Measurements from ENCODE around the gene KNCN. TPM values are rescaled to one million over a fixed set of nuclear protein-coding genes. Genes with fewer than 3 reads are reported as not detected.

Gene KNCN
- total RNA-seq, 1 donor from 2014 or later, result not detected

GRCh38 chr1:46595127-46595526, 43.7 kb upstream of the KNCN start:
- Mint-ChIP-seq H3K27me3 (ENCODE audit: low read depth, unreplicated experiment) (no peaks in the 10 kb centered on the region), H3K27ac (ENCODE audit: unreplicated experiment) (no peak overlapping the region), H3K4me1 (ENCODE audit: low read depth, unreplicated experiment) (peaks cover 12% of the 10 kb centered on the region), H3K4me3 (ENCODE audit: unreplicated experiment) (no peak overlapping the region), H3K36me3 (ENCODE audit: low read depth, unreplicated experiment) (peaks cover 30% of the 10 kb centered on the region), H3K9me3 (ENCODE audit: unreplicated experiment) (peaks cover 11% of the 10 kb centered on the region)
- no peaks in the 10 kb centered on the region for H3K27me3 ChIP-seq (ENCODE audit: insufficient read depth, low read length)
- H3K27ac ChIP-seq (ENCODE audit: low read depth, low read length), result no peak overlapping the region
- H3K36me3 ChIP-seq (ENCODE audit: insufficient read depth, low read length), result peaks cover 11% of the 10 kb centered on the region
- H3K79me2 ChIP-seq (ENCODE audit: insufficient read depth, low read length), result no peaks in the 10 kb centered on the region
- no peak overlapping the region for H3K4me3 ChIP-seq (ENCODE audit: insufficient read depth, low read depth, low read length)
- H3K4me1 ChIP-seq (ENCODE audit: insufficient read depth, low read length), result no peaks in the 10 kb centered on the region
- H3K4me2 ChIP-seq (ENCODE audit: low read length), result no peak overlapping the region
- peaks cover 16% of the 10 kb centered on the region for H4K20me1 ChIP-seq (ENCODE audit: insufficient read depth, low read length)
- H2AFZ ChIP-seq (ENCODE audit: low read depth, low read length), result no peak overlapping the region
- TF ChIP-seq EZH2 (IDR thresholded peaks at IDR 0.05; ENCODE audit: insufficient read depth, low read length), result no peak
- TF ChIP-seq, protein P1, sequence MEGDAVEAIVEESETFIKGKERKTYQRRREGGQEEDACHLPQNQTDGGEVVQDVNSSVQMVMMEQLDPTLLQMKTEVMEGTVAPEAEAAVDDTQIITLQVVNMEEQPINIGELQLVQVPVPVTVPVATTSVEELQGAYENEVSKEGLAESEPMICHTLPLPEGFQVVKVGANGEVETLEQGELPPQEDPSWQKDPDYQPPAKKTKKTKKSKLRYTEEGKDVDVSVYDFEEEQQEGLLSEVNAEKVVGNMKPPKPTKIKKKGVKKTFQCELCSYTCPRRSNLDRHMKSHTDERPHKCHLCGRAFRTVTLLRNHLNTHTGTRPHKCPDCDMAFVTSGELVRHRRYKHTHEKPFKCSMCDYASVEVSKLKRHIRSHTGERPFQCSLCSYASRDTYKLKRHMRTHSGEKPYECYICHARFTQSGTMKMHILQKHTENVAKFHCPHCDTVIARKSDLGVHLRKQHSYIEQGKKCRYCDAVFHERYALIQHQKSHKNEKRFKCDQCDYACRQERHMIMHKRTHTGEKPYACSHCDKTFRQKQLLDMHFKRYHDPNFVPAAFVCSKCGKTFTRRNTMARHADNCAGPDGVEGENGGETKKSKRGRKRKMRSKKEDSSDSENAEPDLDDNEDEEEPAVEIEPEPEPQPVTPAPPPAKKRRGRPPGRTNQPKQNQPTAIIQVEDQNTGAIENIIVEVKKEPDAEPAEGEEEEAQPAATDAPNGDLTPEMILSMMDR (IDR thresholded peaks at IDR 0.05; ENCODE audit: insufficient read depth, low read depth, low read length), result no peak
- H3K9me3 ChIP-seq (ENCODE audit: insufficient read depth, low read depth, low read length), result no peaks in the 10 kb centered on the region
- H3K9ac ChIP-seq (ENCODE audit: low read length), result no peak overlapping the region
- FAIRE-seq, result no peak
- no peak for DNase-seq (ENCODE audit: low read depth)

GRCh38 chr1:46594063-46594462, 42.6 kb upstream of the KNCN start:
- Mint-ChIP-seq H3K4me1 (ENCODE audit: low read depth, unreplicated experiment) (peaks cover 9% of the 10 kb centered on the region), H3K9me3 (ENCODE audit: unreplicated experiment) (peaks cover 21% of the 10 kb centered on the region), H3K4me3 (ENCODE audit: unreplicated experiment) (no peak overlapping the region), H3K27me3 (ENCODE audit: low read depth, unreplicated experiment) (no peaks in the 10 kb centered on the region), H3K27ac (ENCODE audit: unreplicated experiment) (no peak overlapping the region), H3K36me3 (ENCODE audit: low read depth, unreplicated experiment) (peaks cover 41% of the 10 kb centered on the region)
- Histone ChIP-seq H3K4me1 (ENCODE audit: insufficient read depth, low read length) (no peaks in the 10 kb centered on the region), H3K9me3 (ENCODE audit: insufficient read depth, low read depth, low read length) (no peaks in the 10 kb centered on the region), H3K4me2 (ENCODE audit: low read length) (no peak overlapping the region), H3K27me3 (ENCODE audit: insufficient read depth, low read length) (no peaks in the 10 kb centered on the region), H3K4me3 (ENCODE audit: insufficient read depth, low read depth, low read length) (no peak overlapping the region), H3K36me3 (ENCODE audit: insufficient read depth, low read length) (peaks cover 11% of the 10 kb centered on the region), H2AFZ (ENCODE audit: low read depth, low read length) (no peak overlapping the region), H3K27ac (ENCODE audit: low read depth, low read length) (no peak overlapping the region), H3K79me2 (ENCODE audit: insufficient read depth, low read length) (no peaks in the 10 kb centered on the region), H3K9ac (ENCODE audit: low read length) (no peak overlapping the region), H4K20me1 (ENCODE audit: insufficient read depth, low read length) (peaks cover 6% of the 10 kb centered on the region)
- no peak for TF ChIP-seq EZH2 (IDR thresholded peaks at IDR 0.05; ENCODE audit: insufficient read depth, low read length)
- TF ChIP-seq, protein P1 (IDR thresholded peaks at IDR 0.05; ENCODE audit: insufficient read depth, low read depth, low read length), result no peak
- DNase-seq (ENCODE audit: low read depth) (no peak), FAIRE-seq (no peak)

DNA sequence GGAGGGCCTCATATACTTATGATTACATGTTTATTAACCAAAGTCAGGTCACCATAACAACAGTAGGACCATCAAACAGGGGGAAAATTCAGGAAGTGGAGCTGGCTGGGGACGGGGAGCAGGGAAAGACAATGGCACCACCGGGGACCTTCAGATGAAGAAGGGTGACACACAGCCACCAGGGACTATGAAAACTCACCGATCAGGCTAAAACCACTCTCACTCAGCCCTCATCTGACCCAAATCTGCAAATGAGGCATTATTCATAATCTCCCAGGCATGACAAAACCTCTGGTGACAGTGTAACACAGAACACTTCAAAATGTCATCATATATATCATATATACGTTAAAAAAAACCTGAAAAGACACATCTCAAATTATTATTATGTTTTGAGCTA, 41.4 kb upstream of the KNCN start:
- no peak overlapping the region for H3K9ac ChIP-seq (ENCODE audit: low read length)
- no peak for DNase-seq (ENCODE audit: low read depth)
- no peak for TF ChIP-seq EZH2 (IDR thresholded peaks at IDR 0.05; ENCODE audit: insufficient read depth, low read length)
- TF ChIP-seq, protein P1 (IDR thresholded peaks at IDR 0.05; ENCODE audit: insufficient read depth, low read depth, low read length), result no peak
- H3K4me3 ChIP-seq (ENCODE audit: insufficient read depth, low read depth, low read length), result no peak overlapping the region
- Mint-ChIP-seq H3K9me3 (ENCODE audit: unreplicated experiment) (peaks cover 25% of the 10 kb centered on the region), H3K36me3 (ENCODE audit: low read depth, unreplicated experiment) (peaks cover 44% of the 10 kb centered on the region), H3K27me3 (ENCODE audit: low read depth, unreplicated experiment) (no peaks in the 10 kb centered on the region), H3K4me1 (ENCODE audit: low read depth, unreplicated experiment) (peaks cover 9% of the 10 kb centered on the region), H3K4me3 (ENCODE audit: unreplicated experiment) (no peak overlapping the region), H3K27ac (ENCODE audit: unreplicated experiment) (no peak overlapping the region)
- H3K4me2 ChIP-seq (ENCODE audit: low read length), result no peak overlapping the region
- no peak for FAIRE-seq
- H3K9me3 ChIP-seq (ENCODE audit: insufficient read depth, low read depth, low read length), result no peaks in the 10 kb centered on the region
- H3K4me1 ChIP-seq (ENCODE audit: insufficient read depth, low read length), result no peaks in the 10 kb centered on the region
- no peak overlapping the region for H2AFZ ChIP-seq (ENCODE audit: low read depth, low read length)
- peaks cover 11% of the 10 kb centered on the region for H3K36me3 ChIP-seq (ENCODE audit: insufficient read depth, low read length)
- H3K79me2 ChIP-seq (ENCODE audit: insufficient read depth, low read length), result no peaks in the 10 kb centered on the region
- H3K27ac ChIP-seq (ENCODE audit: low read depth, low read length), result no peak overlapping the region
- H3K27me3 ChIP-seq (ENCODE audit: insufficient read depth, low read length), result no peaks in the 10 kb centered on the region
- no peaks in the 10 kb centered on the region for H4K20me1 ChIP-seq (ENCODE audit: insufficient read depth, low read length)

Data from astrocyte (in vitro differentiated cells and primary cell).